Hepatocyte (in vitro differentiated cells): ENCODE data around the gene NAB2.

Experiments used
- EZH2phosphoT487 ChIP-seq: fragments of 200-600 bp; sonication (generic); IDR thresholded peaks from one replicate; pipeline ENCODE4 v1.6.1; 2018; ENCODE audit warnings: antibody characterized with exemption, mild to moderate bottlenecking, low read depth, moderate library complexity; ENCODE audit not compliant: unreplicated experiment, severe bottlenecking
- TF ChIP-seq, protein P1 (sequence below): fragments of 200-600 bp; sonication (generic); IDR thresholded peaks from 2 replicates; pipeline ENCODE4 v1.5.1; 2016; ENCODE audit warnings: antibody characterized with exemption, mild to moderate bottlenecking; ENCODE audit not compliant: poor library complexity

DNA sequence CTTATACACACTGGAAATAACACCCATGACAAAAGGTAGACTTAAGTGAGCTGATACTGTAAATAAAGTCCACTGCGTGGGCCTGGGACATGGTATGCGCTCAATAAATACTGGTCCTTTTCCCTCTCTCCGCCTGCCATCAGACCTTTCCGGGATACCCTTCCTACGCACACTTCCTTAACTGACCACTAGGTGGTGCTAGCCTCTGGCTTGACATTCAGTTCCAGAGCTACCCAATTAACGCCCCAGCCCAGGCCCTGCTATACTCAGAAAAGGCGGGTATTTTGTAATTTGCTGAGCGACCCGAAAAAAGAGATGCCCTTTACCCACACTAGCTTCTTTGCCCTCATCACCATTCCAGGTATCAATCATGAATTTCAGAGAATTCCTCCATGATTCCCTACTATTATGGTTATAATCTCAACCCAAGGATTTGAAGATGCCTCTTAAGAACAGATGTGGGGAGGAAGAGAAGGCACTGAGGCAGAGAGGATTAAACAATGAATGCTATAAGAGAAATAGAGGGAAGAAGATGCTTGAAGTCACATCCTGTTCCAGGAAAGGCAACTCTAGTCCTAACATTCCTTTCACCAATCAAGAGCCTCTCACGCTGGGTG, 35.5 kb downstream of the NAB2 start:
- TF ChIP-seq, protein P1, sequence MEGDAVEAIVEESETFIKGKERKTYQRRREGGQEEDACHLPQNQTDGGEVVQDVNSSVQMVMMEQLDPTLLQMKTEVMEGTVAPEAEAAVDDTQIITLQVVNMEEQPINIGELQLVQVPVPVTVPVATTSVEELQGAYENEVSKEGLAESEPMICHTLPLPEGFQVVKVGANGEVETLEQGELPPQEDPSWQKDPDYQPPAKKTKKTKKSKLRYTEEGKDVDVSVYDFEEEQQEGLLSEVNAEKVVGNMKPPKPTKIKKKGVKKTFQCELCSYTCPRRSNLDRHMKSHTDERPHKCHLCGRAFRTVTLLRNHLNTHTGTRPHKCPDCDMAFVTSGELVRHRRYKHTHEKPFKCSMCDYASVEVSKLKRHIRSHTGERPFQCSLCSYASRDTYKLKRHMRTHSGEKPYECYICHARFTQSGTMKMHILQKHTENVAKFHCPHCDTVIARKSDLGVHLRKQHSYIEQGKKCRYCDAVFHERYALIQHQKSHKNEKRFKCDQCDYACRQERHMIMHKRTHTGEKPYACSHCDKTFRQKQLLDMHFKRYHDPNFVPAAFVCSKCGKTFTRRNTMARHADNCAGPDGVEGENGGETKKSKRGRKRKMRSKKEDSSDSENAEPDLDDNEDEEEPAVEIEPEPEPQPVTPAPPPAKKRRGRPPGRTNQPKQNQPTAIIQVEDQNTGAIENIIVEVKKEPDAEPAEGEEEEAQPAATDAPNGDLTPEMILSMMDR, result peak; percentile 86
- no peak for TF ChIP-seq EZH2phosphoT487
